Posterior vena cava (tissue), 2 donors: ENCODE results near the gene SIN3A. TPM values are rescaled to one million over a fixed set of nuclear protein-coding genes. Genes with fewer than 3 reads are reported as not detected.
"Not testable (repeated sequence)": the region's sequence is repeated elsewhere in the genome, so short reads cannot be mapped to it uniquely, and the experiment has no call there.

Source experiments
- DNase-seq: peaks from one replicate; pipeline ENCODE4 v3.0.0-alpha.2; 2020; ENCODE audit warnings: low spot score
- intact Hi-C, 2 donors: fragments of 100-400 bp; cut with DNase I; formaldehyde crosslinking; loops; one replicate each; pipeline versions ENCODE4 v1.14.1 to v1.14.2; 2022 to 2023
- total RNA-seq, 2 donors: library from RNA; stranded (reverse); fragmentation: NEBNext Ultra II Directional; extraction: Animal tissue kit (Norgen Biotek cat#: 25700); gene quantifications; one replicate each; pipeline ENCODE4 v1.2.1, GENCODE V29; 2021
- donor health status: DM: yes; HTN: yes; CAD: no.
- donor health status: DM: yes; HTN: yes; CAD: no.

SIN3A gene
- total RNA-seq, 2 donors from 2014 or later: 47.8 to 47.9 TPM

- intact Hi-C loops: no loop called here
- DNase-seq: peak; percentile 87
Observed at GRCh38 chr15:75347222-75348033, 104.1 kb downstream of the SIN3A start.

DNA sequence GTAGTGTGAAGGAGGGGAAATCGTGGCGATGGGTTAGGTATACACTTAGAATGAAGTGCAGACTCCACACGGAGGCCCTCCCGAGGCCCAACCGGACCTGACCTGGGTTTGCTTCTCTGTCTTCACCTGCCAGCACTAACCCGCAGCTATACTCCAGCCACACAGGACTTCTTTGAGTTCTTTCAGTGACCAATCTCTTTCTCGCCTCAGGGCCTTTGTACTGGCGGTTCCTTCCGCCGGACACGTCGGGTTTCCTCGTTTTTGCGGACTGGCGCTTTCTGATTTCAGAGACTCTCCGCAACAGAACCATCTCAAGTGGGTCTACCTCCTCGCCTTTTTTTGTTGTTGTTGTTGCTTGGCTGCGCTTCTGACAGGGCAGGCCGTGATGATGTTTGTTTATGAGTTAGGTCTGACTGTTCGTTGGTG, 104.7 kb downstream of the SIN3A start, which contains the start of gene NEIL1:
TSS of gene NEIL1 (plus strand) at position 244 of the 426 bp plus-strand sequence. CDS start 1,867 bp downstream, outside the sequence.
- peak; percentile 75 for DNase-seq
- intact Hi-C loops: no loop called here

GRCh38 chr15:75343953-75344352, 107.5 kb downstream of the SIN3A start:
- intact Hi-C loops, DNase-seq: not testable (repeated sequence)

DNA sequence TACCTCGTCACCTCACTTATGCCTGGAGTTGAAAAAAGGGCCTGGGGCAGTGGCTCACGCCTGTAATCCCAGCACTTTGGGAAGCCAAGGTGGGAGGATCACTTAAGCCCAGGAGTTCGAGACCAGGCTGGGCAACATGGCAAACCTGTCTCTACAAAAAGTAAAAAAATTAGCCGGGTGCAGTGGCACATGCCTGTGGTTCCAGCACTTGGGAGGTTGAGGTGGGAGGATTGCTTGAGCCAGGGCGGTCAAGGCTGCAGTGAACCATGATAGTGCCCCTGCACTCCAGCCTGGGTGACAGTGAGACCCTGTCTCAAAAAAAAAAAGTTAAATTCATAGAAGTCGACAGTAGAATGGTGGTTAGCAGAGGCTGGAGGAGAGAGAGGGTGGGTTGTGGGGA, 109.3 kb downstream of the SIN3A start:
- intact Hi-C loops: no loop called here
- DNase-seq: peak; percentile 64

- intact Hi-C loops: no loop called here
- peak; percentile 78 for DNase-seq
Observed at GRCh38 chr15:75339531-75340240, 111.8 kb downstream of the SIN3A start.

GRCh38 chr15:75338661-75339240, 112.7 kb downstream of the SIN3A start:
- peak; percentile 58 for DNase-seq
- intact Hi-C loops: no loop called here

GRCh38 chr15:75335705-75336355, 115.7 kb downstream of the SIN3A start, which contains the start of gene COMMD4:
Gene COMMD4, plus strand, starts transcription at chr15:75336063. Its CDS starts 27 bp downstream, at chr15:75336090.
- DNase-seq: peak; percentile 98
- intact Hi-C loops: no loop called here

- intact Hi-C loops: no loop called here
- no peak for DNase-seq
Observed at GRCh38 chr15:75335313-75335704, 116.2 kb downstream of the SIN3A start.

- DNase-seq: peak; percentile 56
- intact Hi-C loops: not testable (repeated sequence)
Observed at GRCh38 chr15:75333654-75334419, 117.7 kb downstream of the SIN3A start.

DNA sequence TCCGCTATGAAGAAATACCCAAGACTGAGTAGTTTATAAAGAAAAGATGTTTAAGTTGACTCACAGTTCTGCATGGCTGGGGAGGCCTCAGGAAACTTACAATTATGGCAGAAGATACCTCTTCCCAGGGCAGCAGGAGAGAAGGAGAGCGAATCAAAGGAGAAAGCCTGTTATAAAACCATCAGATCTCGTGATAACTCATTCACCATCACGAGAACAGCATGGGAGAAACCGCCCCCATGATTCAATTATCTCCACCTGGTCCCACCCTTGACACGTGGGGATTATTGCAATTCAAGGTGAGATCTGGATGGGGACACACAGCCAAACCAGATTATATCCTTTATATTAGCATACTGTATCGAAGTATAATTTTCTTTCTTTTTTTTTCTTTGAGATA, 119.4 kb downstream of the SIN3A start:
- DNase-seq, intact Hi-C loops: not testable (repeated sequence)

- DNase-seq: no peak
- intact Hi-C loops: loop anchor here in 1 of 2 donors (5.0 kb wide), 1 partner anchor 602 kb away; the partner anchor contains the start of gene CYP1A1
Observed at GRCh38 chr15:75329571-75329970, 121.9 kb downstream of the SIN3A start.

DNA sequence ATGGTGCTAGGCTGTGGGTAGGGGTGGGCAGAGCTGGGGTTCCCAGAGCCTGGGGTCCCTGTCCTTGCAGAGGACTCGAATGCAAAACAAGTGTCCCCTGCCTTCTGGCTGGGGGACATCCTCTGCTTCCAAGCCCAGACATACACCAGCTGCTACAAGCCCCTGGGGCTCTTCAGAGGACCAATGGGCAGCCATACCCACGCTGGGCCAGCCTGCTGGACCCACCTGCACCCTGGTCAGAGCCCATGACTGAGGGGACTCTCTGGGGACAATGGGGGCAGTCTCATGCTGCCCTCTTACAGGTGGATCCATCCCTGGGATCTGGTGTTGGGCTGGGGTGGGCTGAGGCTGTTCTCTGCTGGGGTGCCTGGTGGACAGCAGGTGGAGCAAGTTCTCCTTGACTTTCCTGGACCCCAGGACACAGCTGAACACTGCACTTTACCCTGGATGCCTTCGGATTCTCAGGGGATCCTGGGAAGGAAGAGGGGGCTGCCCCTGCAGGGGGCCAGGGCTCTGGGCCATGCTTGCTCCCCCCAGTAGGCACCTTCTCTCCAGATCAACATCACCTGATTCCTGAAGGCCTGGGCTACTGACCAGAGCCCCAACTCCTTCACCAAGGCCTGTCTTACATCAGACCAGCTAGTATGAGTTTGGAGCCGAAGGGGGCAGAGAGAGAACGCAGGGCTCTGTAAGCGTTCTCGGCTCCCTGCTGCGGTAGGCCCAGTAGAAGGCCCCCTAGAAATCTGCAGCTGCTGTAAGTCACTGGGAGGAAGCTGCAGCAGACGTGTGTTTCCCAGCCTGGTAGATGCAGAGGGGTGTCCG, 122.8 kb downstream of the SIN3A start:
- intact Hi-C loops: loop anchor here in 1 of 2 donors (5.0 kb wide), 1 partner anchor 601 kb away; the partner anchor contains the start of gene CYP1A1
- no peak for DNase-seq

GRCh38 chr15:75327491-75327890, 124.0 kb downstream of the SIN3A start:
- intact Hi-C loops: loop anchor here in 1 of 2 donors (5.0 kb wide), 1 partner anchor 600 kb away; the partner anchor contains the start of gene CYP1A1
- no peak for DNase-seq

- DNase-seq: no peak
- intact Hi-C loops: loop anchor here in 1 of 2 donors (5.0 kb wide), 1 partner anchor 600 kb away; the partner anchor contains the start of gene CYP1A1
Observed at GRCh38 chr15:75327005-75327404, 124.5 kb downstream of the SIN3A start.

DNA sequence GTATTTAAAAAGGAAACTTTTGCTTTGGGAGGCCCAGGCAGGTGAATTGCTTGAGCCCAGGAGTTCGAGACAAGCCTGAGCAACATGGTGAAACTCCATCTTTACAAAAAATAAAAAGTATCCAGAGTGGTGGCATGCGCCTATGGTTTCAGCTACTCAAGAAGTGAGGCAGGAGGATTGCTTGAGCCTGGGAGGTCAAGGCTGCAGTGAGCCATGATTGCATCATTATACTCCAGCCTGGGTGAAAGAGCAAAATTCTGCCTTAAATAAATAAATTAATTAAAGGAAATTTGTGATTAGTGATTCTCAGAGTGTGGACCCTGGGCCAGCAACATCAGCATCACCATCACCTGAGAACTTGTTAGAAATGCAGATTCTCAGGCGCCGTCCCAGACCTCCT, 125.6 kb downstream of the SIN3A start:
- intact Hi-C loops: loop anchor here in 1 of 2 donors (5.0 kb wide), 1 partner anchor 599 kb away; the partner anchor contains the start of gene CYP1A1
- DNase-seq: peak; percentile 6

- intact Hi-C loops: no loop called here
Observed at GRCh38 chr15:75321711-75322110, 129.8 kb downstream of the SIN3A start.

More at GRCh38 chr15:75321711-75322110, 129.8 kb downstream of the SIN3A start:
- no peak for DNase-seq
